GM12878 (cell line): Measurements from ENCODE around the gene ABCA9. TPM values are rescaled to one million over a fixed set of nuclear protein-coding genes. Genes with fewer than 3 reads are reported as not detected.
"Not testable (repeated sequence)": the region's sequence is repeated elsewhere in the genome, so short reads cannot be mapped to it uniquely, and the experiment has no call there.

Source experiments
- ATAC-seq: fragments of 200-7000 bp; cut with Tn5 transposase; 3 replicates; pipeline ENCODE4 v1.9.1; 2020; ENCODE audit warnings: mild to moderate bottlenecking, moderate library complexity
- BruUV-seq: library from RNA; stranded (reverse); fragments of 400-500 nt; replicated peaks from 2 replicates; lab custom pipeline; 2021; lab: Mats Ljungman, UMichigan
- CTCF ChIA-PET: fragments of 300-600 bp; sonication (Branson Sonifier 250); formaldehyde crosslinking; extraction: SDS; loops from one replicate; lab custom pipeline; 2021; ENCODE audit warnings: inconsistent platforms; lab: Yijun Ruan, JAX
- POLR2A ChIA-PET: fragments of 350-600 bp; formaldehyde crosslinking; extraction: SDS; loops from one replicate; lab custom pipeline; 2021; ENCODE audit warnings: inconsistent platforms; lab: Charles Lee
- RAD21 ChIA-PET: fragments of 300-600 bp; sonication (Branson Sonifier 250); formaldehyde crosslinking; loops from one replicate; lab custom pipeline; 2023; ENCODE audit warnings: antibody characterized with exemption; ENCODE audit not compliant: unreplicated experiment; lab: Charles Lee
- SMC1A ChIA-PET: fragments of 300-600 bp; sonication (Branson Sonifier 250); formaldehyde crosslinking; loops from one replicate; lab custom pipeline; 2023; ENCODE audit not compliant: unreplicated experiment, uncharacterized antibody; lab: Charles Lee
- DNase-seq: peaks from one replicate; pipeline ENCODE4 v3.0.0-alpha.2; 2011; ENCODE audit warnings: low read depth, low spot score
- FAIRE-seq: peaks from 3 replicates; lab custom pipeline; 2011; peaks lifted over from hg19 to GRCh38; lab: Jason Lieb, UNC
- H2AFZ ChIP-seq: 2 replicates; pipeline ENCODE4 v1.6.0; 2011; ENCODE audit warnings: low read depth, low read length, control low read depth; ENCODE audit not compliant: control insufficient read depth
- H3K27ac ChIP-seq: 2 replicates; pipeline ENCODE4 v1.5.1; 2011; ENCODE audit warnings: control low read depth; ENCODE audit not compliant: control insufficient read depth, insufficient read depth
- H3K27me3 ChIP-seq, 2 experiments: replicated peaks in 1 of 2; 2 replicates each; pipeline versions ENCODE4 v1.6.0 to v1.6.1; 2011; ENCODE audit warnings: low read length in 1 of 2; ENCODE audit not compliant: control insufficient read depth in 2 of 2, insufficient read depth in 2 of 2
- H3K36me3 ChIP-seq, 2 experiments: 2 replicates each; pipeline ENCODE4 v1.5.1; 2011; ENCODE audit warnings: low read length in 1 of 2; ENCODE audit not compliant: control insufficient read depth in 2 of 2, insufficient read depth in 2 of 2
- H3K4me1 ChIP-seq: 2 replicates; pipeline ENCODE4 v1.6.1; 2011; ENCODE audit warnings: mild to moderate bottlenecking, low read length, moderate library complexity, mixed read lengths; ENCODE audit not compliant: control insufficient read depth, insufficient read depth
- H3K4me2 ChIP-seq: 2 replicates; pipeline ENCODE4 v1.6.0; 2011; ENCODE audit warnings: control low read depth; ENCODE audit not compliant: control insufficient read depth, insufficient read depth
- H3K4me3 ChIP-seq: fragments of 200-600 bp; sonication (generic); 2 replicates; pipeline ENCODE4 v1.5.1; 2016
- H3K79me2 ChIP-seq: 2 replicates; pipeline ENCODE4 v1.6.0; 2011; ENCODE audit warnings: low read length; ENCODE audit not compliant: control insufficient read depth, insufficient read depth
- H3K9ac ChIP-seq: 2 replicates; pipeline ENCODE4 v1.8.0; 2011; ENCODE audit warnings: low read length, control low read depth, mixed read lengths; ENCODE audit not compliant: control insufficient read depth, insufficient read depth
- H3K9me3 ChIP-seq: replicated peaks from 3 replicates; pipeline ENCODE4 v1.5.1; 2011; ENCODE audit warnings: mild to moderate bottlenecking, low read length; ENCODE audit not compliant: control insufficient read depth, insufficient read depth
- H4K20me1 ChIP-seq: 2 replicates; pipeline ENCODE4 v1.6.0; 2011; ENCODE audit not compliant: control insufficient read depth, insufficient read depth
- CHD1 ChIP-seq: IDR thresholded peaks from 2 replicates; pipeline ENCODE4 v1.6.1; 2012; ENCODE audit warnings: low read depth, low read length, improper control_type of control experiment
- LARP7 ChIP-seq: fragments of 450-650 bp; IDR thresholded peaks from 2 replicates; pipeline ENCODE4 v1.6.1; 2017; ENCODE audit warnings: mild to moderate bottlenecking
- MTA2 ChIP-seq: fragments of 450-650 bp; IDR thresholded peaks from 2 replicates; pipeline ENCODE4 v1.6.1; 2016; ENCODE audit warnings: low read depth, mild to moderate bottlenecking, moderate library complexity
- MTA3 ChIP-seq: IDR thresholded peaks from 2 replicates; pipeline ENCODE4 v1.6.1; 2012; ENCODE audit warnings: low read length, inconsistent platforms, borderline replicate concordance
- NFYA ChIP-seq: IDR thresholded peaks from 2 replicates; pipeline ENCODE4 v1.6.1; 2011; ENCODE audit warnings: low read depth, mild to moderate bottlenecking, low read length, improper control_type of control experiment, borderline replicate concordance
- POLR2AphosphoS2 ChIP-seq: IDR thresholded peaks from 2 replicates; pipeline ENCODE4 v1.6.1; 2011; ENCODE audit warnings: low read depth, mild to moderate bottlenecking, low read length, improper control_type of control experiment, moderate library complexity
- RBBP5 ChIP-seq: fragments of 200-600 bp; sonication (generic); conservative IDR thresholded peaks from 2 replicates; pipeline ENCODE4 v1.6.1; 2016
- RELA ChIP-seq: fragments of 450-650 bp; IDR thresholded peaks from 2 replicates; pipeline ENCODE4 v1.8.0; 2014; ENCODE audit warnings: borderline replicate concordance; ENCODE audit not compliant: partially characterized antibody
- ZNF384 ChIP-seq: IDR thresholded peaks from 2 replicates; pipeline ENCODE4 v1.6.1; 2012; ENCODE audit warnings: low read depth, mild to moderate bottlenecking, low read length, improper control_type of control experiment, borderline replicate concordance
- in situ Hi-C: fragments of 300-500 bp; cut with MboI; formaldehyde crosslinking; loops from 9 replicates; pipeline ENCODE4 v1.14.3; 2018; ENCODE audit warnings: mixed read lengths
- intact Hi-C: fragments of 100-400 bp; cut with micrococcal nuclease; formaldehyde crosslinking; loops from one replicate; pipeline ENCODE4 v1.14.2; 2022; ENCODE audit not compliant: unreplicated experiment
- polyA plus RNA-seq, 11 experiments: library from polyadenylated mRNA; depleted of rRNA in 4 of 11; unstranded in 6 of 11; stranded (reverse) in 5 of 11; fragments of >200 nt; fragmentation: Nextera tagmentation in 4 of 11; fragmentation: Illumina TruSeq in 1 of 11; extraction: Ambion mirVana in 4 of 11; extraction: Trizol in 1 of 11; gene quantifications; 1 replicate in 1 of 11; 2 replicates in 10 of 11; pipeline versions ENCODE4 v1.2.1 to v1.2.3, GENCODE V29; 2011 to 2016; ENCODE audit warnings: inconsistent platforms in 2 of 11, missing spikeins in 2 of 11, low read depth in 1 of 11
- total RNA-seq, 4 experiments: library from RNA; depleted of rRNA in 3 of 4; stranded (reverse); fragments of >200 nt in 3 of 4; fragmentation: Illumina TruSeq in 1 of 4; extraction: Trizol in 1 of 4; gene quantifications; 2 replicates each; pipeline versions ENCODE4 v1.2.1 to v1.2.3, GENCODE V29; 2013 to 2021
- TF ChIP-seq, protein P1 (sequence below): IDR thresholded peaks from 2 replicates; pipeline ENCODE4 v1.6.1; 2011; ENCODE audit warnings: borderline replicate concordance, low read depth, mild to moderate bottlenecking, moderate library complexity, mixed read lengths, low read length; ENCODE audit not compliant: insufficient read depth; ENCODE audit errors: extremely low read length
- TF ChIP-seq, protein P2 (sequence below): IDR thresholded peaks from 2 replicates; pipeline ENCODE4 v1.6.1; 2011; ENCODE audit warnings: low read depth, low read length, improper control_type of control experiment, borderline replicate concordance
- TF ChIP-seq, protein P3 (sequence below): fragments of 450-650 bp; IDR thresholded peaks from 2 replicates; pipeline ENCODE4 v1.6.1; 2016; ENCODE audit warnings: mild to moderate bottlenecking, moderate library complexity, borderline replicate concordance
- TF ChIP-seq, protein P4 (sequence below): IDR thresholded peaks from 2 replicates; pipeline ENCODE4 v1.6.1; 2011; ENCODE audit warnings: mild to moderate bottlenecking, low read depth, low read length, moderate library complexity; ENCODE audit not compliant: insufficient replicate concordance

The ABCA9 gene
- total and polyA plus RNA-seq, 10 of the 15 experiments (the other 5 are each of a cell fraction or from before 2014, with no cell fraction given) = under 0.01 to 2.9 (median 0.31) TPM

DNA sequence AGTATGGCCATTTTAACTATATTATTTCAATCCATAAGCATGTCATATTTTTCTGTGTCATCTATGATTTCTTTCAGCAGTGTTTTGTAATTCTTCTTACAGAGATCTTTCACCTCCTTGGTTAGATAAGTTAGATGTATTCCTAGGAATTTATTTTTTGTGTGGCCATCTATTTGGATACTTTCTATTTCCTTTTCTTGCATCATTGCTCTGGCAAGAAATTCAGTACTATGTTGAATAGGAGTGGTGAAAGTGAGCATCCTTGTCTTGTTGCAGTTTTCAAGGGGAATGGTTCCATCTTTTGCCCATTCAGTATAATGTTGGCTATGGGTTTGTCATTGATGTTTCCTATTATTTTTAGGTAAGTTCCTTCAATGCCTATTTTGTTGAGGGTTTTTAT is 15.1 kb upstream of the ABCA9 start:
- FAIRE-seq = no peak
- intact Hi-C loops = no loop called here
- BruUV-seq = no TSS peak

DNA sequence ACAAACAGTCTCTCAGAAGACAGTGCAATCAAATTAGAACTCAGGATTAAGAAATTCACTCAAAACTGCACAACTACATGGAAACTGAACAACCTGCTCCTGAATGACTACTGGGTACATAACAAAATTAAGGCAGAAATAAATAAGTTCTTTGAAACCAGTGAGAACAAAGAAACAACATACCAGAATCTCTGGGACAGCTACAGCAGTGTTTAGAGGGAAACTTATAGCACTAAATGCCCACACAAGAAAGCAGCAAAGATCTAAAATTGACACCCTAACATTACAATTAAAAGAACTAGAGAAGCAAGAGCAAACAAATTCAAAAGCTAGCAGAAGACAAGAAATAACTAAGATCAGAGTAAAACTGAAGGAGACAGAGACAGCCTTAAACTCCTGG is 12.7 kb upstream of the ABCA9 start:
- BruUV-seq = not testable (repeated sequence)

More for the DNA sequence above, 15.1 kb upstream of the ABCA9 start:
- no peaks in the 10 kb centered on the region for H3K4me1 ChIP-seq
- CTCF ChIA-PET = no interaction called here
- H3K9ac ChIP-seq = no peak overlapping the region
- TF ChIP-seq, protein P1, sequence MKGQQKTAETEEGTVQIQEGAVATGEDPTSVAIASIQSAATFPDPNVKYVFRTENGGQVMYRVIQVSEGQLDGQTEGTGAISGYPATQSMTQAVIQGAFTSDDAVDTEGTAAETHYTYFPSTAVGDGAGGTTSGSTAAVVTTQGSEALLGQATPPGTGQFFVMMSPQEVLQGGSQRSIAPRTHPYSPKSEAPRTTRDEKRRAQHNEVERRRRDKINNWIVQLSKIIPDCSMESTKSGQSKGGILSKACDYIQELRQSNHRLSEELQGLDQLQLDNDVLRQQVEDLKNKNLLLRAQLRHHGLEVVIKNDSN = no peak
- TF ChIP-seq, protein P2, sequence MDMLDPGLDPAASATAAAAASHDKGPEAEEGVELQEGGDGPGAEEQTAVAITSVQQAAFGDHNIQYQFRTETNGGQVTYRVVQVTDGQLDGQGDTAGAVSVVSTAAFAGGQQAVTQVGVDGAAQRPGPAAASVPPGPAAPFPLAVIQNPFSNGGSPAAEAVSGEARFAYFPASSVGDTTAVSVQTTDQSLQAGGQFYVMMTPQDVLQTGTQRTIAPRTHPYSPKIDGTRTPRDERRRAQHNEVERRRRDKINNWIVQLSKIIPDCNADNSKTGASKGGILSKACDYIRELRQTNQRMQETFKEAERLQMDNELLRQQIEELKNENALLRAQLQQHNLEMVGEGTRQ = no peak
- TF ChIP-seq CHD1 = no peak
- TF ChIP-seq, protein P3, sequence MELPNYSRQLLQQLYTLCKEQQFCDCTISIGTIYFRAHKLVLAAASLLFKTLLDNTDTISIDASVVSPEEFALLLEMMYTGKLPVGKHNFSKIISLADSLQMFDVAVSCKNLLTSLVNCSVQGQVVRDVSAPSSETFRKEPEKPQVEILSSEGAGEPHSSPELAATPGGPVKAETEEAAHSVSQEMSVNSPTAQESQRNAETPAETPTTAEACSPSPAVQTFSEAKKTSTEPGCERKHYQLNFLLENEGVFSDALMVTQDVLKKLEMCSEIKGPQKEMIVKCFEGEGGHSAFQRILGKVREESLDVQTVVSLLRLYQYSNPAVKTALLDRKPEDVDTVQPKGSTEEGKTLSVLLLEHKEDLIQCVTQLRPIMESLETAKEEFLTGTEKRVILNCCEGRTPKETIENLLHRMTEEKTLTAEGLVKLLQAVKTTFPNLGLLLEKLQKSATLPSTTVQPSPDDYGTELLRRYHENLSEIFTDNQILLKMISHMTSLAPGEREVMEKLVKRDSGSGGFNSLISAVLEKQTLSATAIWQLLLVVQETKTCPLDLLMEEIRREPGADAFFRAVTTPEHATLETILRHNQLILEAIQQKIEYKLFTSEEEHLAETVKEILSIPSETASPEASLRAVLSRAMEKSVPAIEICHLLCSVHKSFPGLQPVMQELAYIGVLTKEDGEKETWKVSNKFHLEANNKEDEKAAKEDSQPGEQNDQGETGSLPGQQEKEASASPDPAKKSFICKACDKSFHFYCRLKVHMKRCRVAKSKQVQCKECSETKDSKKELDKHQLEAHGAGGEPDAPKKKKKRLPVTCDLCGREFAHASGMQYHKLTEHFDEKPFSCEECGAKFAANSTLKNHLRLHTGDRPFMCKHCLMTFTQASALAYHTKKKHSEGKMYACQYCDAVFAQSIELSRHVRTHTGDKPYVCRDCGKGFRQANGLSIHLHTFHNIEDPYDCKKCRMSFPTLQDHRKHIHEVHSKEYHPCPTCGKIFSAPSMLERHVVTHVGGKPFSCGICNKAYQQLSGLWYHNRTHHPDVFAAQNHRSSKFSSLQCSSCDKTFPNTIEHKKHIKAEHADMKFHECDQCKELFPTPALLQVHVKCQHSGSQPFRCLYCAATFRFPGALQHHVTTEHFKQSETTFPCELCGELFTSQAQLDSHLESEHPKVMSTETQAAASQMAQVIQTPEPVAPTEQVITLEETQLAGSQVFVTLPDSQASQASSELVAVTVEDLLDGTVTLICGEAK = no peak
- no peak for TF ChIP-seq NFYA
- no peak for TF ChIP-seq POLR2AphosphoS2
- no peak for TF ChIP-seq ZNF384
- no peak for TF ChIP-seq MTA3
- TF ChIP-seq RELA = no peak
- no peak for TF ChIP-seq MTA2
- TF ChIP-seq RBBP5 = no peak
- TF ChIP-seq, protein P4, sequence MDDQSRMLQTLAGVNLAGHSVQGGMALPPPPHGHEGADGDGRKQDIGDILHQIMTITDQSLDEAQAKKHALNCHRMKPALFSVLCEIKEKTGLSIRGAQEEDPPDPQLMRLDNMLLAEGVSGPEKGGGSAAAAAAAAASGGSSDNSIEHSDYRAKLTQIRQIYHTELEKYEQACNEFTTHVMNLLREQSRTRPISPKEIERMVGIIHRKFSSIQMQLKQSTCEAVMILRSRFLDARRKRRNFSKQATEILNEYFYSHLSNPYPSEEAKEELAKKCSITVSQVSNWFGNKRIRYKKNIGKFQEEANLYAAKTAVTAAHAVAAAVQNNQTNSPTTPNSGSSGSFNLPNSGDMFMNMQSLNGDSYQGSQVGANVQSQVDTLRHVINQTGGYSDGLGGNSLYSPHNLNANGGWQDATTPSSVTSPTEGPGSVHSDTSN = no peak
- no peak for TF ChIP-seq LARP7
- no peak overlapping the region for H3K4me3 ChIP-seq
- SMC1A ChIA-PET = no interaction called here
- no peak overlapping the region for H2AFZ ChIP-seq
- no peaks in the 10 kb centered on the region; the same call in 2 of the 3 replicates for H3K9me3 ChIP-seq
- no peak for ATAC-seq
- in situ Hi-C loops = no loop called here
- H3K27ac ChIP-seq = no peak overlapping the region
- RAD21 ChIA-PET = no interaction called here
- no peaks in the 10 kb centered on the region for H3K27me3 ChIP-seq
- no peaks in the 10 kb centered on the region for H3K79me2 ChIP-seq
- POLR2A ChIA-PET = no interaction called here
- H3K4me2 ChIP-seq = no peak overlapping the region
- H3K36me3 ChIP-seq = no peaks in the 10 kb centered on the region; a peak in 2 of 4 replicates
- H4K20me1 ChIP-seq = no peaks in the 10 kb centered on the region
- DNase-seq = no peak

More for the DNA sequence above, 12.7 kb upstream of the ABCA9 start:
- H3K9me3 ChIP-seq, H2AFZ ChIP-seq, RAD21 ChIA-PET, H3K4me1 ChIP-seq, CTCF ChIA-PET, DNase-seq, ATAC-seq, H3K4me3 ChIP-seq, H3K9ac ChIP-seq, H3K79me2 ChIP-seq, in situ Hi-C loops, FAIRE-seq, POLR2A ChIA-PET, H4K20me1 ChIP-seq, H3K27me3 ChIP-seq, intact Hi-C loops, H3K4me2 ChIP-seq, H3K36me3 ChIP-seq, H3K27ac ChIP-seq: not testable (repeated sequence)
- SMC1A ChIA-PET = interaction anchor here (1.1 kb wide), 1 partner anchor 150 kb away, joined by 3 read pairs; no protein-coding TSS in a partner anchor
